Measurements from ENCODE around the gene ZNF804B. TPM values are rescaled to one million over a fixed set of nuclear protein-coding genes. Genes with fewer than 3 reads are reported as not detected.

The ZNF804B gene
- total and polyA plus RNA-seq, 2 donors from 2014 or later: 0.19 TPM; not detected in 1

DNA sequence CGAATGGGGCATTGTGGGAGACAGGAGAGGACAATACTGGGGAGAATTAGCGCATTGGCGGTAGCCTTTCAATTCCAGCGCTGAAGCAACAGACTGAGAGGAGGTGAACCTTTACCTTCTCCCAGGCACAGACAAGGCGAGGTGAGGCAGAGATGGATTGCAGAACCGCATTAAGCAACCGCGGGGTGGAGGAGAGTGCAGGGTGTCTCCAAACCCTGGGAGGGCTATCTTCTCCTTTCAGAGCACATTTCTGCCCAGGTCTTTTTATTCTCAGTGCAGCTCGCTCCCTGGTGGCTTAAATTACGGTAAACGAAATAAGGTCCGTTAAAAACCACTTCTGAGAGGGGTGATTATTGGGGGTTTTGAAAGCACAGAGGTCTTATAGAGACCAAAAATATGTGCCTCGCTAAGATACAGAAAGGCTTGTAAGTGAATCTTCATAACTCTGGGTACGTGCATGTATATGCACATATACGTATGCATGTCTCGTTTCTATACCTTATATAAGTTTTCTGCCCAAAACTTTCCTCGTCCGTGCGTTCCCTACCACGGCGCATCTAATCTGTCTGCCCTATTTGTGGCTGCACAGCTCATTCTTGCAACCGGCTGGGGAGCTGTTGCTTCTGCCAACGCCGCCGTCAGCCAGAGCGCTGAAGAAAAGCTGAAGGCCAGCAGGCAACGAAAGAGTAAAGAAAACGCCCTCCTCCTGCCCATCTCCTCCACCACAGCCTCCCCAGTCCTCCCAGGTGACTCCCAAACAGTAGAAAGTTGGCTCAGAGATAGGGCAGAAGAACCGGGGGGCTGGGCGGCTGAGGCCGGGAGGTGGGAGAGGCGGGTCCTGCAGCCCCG lies 895 bp upstream of the ZNF804B start:
- Histone ChIP-seq H3K9ac (ENCODE audit: low read length in 3 of 3) (no peak overlapping the region), H3K27ac (ENCODE audit: low read depth in 2 of 2, low read length in 2 of 2) (no peak overlapping the region), H3K27me3 (ENCODE audit: control insufficient read depth, insufficient read depth, low read length) (peaks cover 19% of the 10 kb centered on the region), H3K4me3 (ENCODE audit: low read length in 3 of 3) (peak overlapping the region in 2 of 3 donors; percentile 25), H3K9me3 (ENCODE audit: control insufficient read depth in 2 of 3, insufficient read depth in 1 of 3, low read length in 3 of 3) (no peaks in the 10 kb centered on the region), H3K36me3 (ENCODE audit: control insufficient read depth in 2 of 3, insufficient read depth in 3 of 3, low read length in 3 of 3) (no peaks in the 10 kb centered on the region), H3K4me1 (ENCODE audit: control insufficient read depth in 2 of 3, insufficient read depth in 2 of 3, low read depth in 1 of 3, low read length in 3 of 3) (peaks cover 0 to 6% (median 3%) of the 10 kb centered on the region in 3 donors)
- intact Hi-C loops (cut with DNase I): no loop called here
- DNase-seq (peak; percentile 43 to 65 (median 57)), FAIRE-seq (no peak)
- TF ChIP-seq, protein P1, sequence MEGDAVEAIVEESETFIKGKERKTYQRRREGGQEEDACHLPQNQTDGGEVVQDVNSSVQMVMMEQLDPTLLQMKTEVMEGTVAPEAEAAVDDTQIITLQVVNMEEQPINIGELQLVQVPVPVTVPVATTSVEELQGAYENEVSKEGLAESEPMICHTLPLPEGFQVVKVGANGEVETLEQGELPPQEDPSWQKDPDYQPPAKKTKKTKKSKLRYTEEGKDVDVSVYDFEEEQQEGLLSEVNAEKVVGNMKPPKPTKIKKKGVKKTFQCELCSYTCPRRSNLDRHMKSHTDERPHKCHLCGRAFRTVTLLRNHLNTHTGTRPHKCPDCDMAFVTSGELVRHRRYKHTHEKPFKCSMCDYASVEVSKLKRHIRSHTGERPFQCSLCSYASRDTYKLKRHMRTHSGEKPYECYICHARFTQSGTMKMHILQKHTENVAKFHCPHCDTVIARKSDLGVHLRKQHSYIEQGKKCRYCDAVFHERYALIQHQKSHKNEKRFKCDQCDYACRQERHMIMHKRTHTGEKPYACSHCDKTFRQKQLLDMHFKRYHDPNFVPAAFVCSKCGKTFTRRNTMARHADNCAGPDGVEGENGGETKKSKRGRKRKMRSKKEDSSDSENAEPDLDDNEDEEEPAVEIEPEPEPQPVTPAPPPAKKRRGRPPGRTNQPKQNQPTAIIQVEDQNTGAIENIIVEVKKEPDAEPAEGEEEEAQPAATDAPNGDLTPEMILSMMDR (IDR thresholded peaks at IDR 0.05; ENCODE audit: borderline replicate concordance, extremely low read depth, insufficient read depth): no peak

DNA sequence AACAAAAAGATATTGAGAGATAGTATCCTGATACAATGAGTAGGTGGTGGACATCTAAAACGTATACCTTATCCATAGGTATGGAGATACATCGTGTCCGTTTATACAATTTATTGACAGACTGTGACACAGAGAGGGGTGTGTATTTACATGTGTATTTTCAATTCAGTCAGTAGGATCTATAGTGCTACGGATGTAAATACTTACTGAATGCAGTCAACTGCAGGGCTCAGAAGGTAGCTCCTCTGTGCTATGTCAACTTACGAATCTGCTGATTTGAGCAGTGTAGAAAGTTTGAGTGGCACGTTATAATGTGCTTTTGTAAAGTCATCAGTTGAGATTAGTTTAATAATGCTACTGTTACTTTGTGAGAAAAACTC lies 626 bp downstream of the ZNF804B start:
- Histone ChIP-seq H3K4me1 (ENCODE audit: control insufficient read depth in 2 of 3, insufficient read depth in 2 of 3, low read depth in 1 of 3, low read length in 3 of 3) (peaks cover 0 to 6% (median 3%) of the 10 kb centered on the region in 3 donors), H3K27me3 (ENCODE audit: control insufficient read depth, insufficient read depth, low read length) (peaks cover 19% of the 10 kb centered on the region)

DNA sequence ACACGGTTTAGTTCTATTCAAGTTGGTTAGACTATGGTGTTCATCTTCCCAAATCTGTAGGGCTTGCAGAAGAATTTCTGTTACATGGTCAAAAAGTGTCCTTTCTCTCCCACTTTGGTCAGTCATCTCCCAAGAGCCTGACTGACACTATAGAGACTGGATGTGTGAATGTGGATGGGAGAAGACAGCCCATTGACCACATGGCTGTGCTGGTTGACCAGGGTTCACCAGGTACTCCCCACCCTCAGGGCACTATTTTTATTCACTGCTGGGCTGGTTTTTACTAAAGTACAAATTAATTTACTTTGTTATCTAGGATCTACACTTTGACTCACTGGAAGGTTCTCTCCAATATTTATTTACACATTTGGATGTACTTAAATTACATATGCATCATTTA lies 2.3 kb downstream of the ZNF804B start:
- no peak overlapping the region for H3K9ac ChIP-seq (ENCODE audit: low read length in 3 of 3)
- TF ChIP-seq, protein P1 (IDR thresholded peaks at IDR 0.05; ENCODE audit: borderline replicate concordance, extremely low read depth, insufficient read depth): no peak
- peaks cover 0 to 6% (median 3%) of the 10 kb centered on the region in 3 donors for H3K4me1 ChIP-seq (ENCODE audit: control insufficient read depth in 2 of 3, insufficient read depth in 2 of 3, low read depth in 1 of 3, low read length in 3 of 3)
- no peaks in the 10 kb centered on the region for H3K36me3 ChIP-seq (ENCODE audit: control insufficient read depth in 2 of 3, insufficient read depth in 3 of 3, low read length in 3 of 3)
- DNase-seq (no peak), FAIRE-seq (no peak)
- no peak overlapping the region for H3K4me3 ChIP-seq (ENCODE audit: low read length in 3 of 3)
- no peaks in the 10 kb centered on the region for H3K9me3 ChIP-seq (ENCODE audit: control insufficient read depth in 2 of 3, insufficient read depth in 1 of 3, low read length in 3 of 3)
- intact Hi-C loops (cut with DNase I): no loop called here
- H3K27ac ChIP-seq (ENCODE audit: low read depth in 2 of 2, low read length in 2 of 2): no peak overlapping the region
- H3K27me3 ChIP-seq (ENCODE audit: control insufficient read depth, insufficient read depth, low read length): peaks cover 18% of the 10 kb centered on the region

More for the DNA sequence above, 626 bp downstream of the ZNF804B start:
- intact Hi-C loops (cut with DNase I): no loop called here
- peak in 1 of 5 donors; percentile 11 for DNase-seq
- TF ChIP-seq, protein P1 (IDR thresholded peaks at IDR 0.05; ENCODE audit: borderline replicate concordance, extremely low read depth, insufficient read depth): no peak
- H3K36me3 ChIP-seq (ENCODE audit: control insufficient read depth in 2 of 3, insufficient read depth in 3 of 3, low read length in 3 of 3): no peaks in the 10 kb centered on the region
- H3K4me3 ChIP-seq (ENCODE audit: low read length in 3 of 3): peak overlapping the region in 2 of 3 donors; percentile 8 to 21
- no peak overlapping the region for H3K9ac ChIP-seq (ENCODE audit: low read length in 3 of 3)
- no peaks in the 10 kb centered on the region for H3K9me3 ChIP-seq (ENCODE audit: control insufficient read depth in 2 of 3, insufficient read depth in 1 of 3, low read length in 3 of 3)
- H3K27ac ChIP-seq (ENCODE audit: low read depth in 2 of 2, low read length in 2 of 2): no peak overlapping the region
- FAIRE-seq: no peak
